HCEC 1CT (cell line): ENCODE data around the gene IWS1.
A peak's percentile ranks its signal among the peaks of the same experiment; 100 is the strongest.

Source experiments
- DNase-seq: peaks from one replicate; pipeline ENCODE4 v3.0.0-alpha.2; 2017

Gene IWS1

GRCh38 chr2:127486247-127487058 is 39.8 kb downstream of the IWS1 start:
- DNase-seq = no peak

- no peak for DNase-seq
Observed at GRCh38 chr2:127485694-127486071, 40.6 kb downstream of the IWS1 start.

GRCh38 chr2:127485051-127485693 is 41.1 kb downstream of the IWS1 start:
- DNase-seq = no peak

- DNase-seq = no peak
Observed at GRCh38 chr2:127482031-127482430, 44.3 kb downstream of the IWS1 start.

GRCh38 chr2:127479866-127480743 is 46.2 kb downstream of the IWS1 start:
- no peak for DNase-seq

- peak; percentile 59 for DNase-seq
Observed at GRCh38 chr2:127479219-127479825, 47.0 kb downstream of the IWS1 start.

- no peak for DNase-seq
Observed at GRCh38 chr2:127475788-127476187, 50.5 kb downstream of the IWS1 start.

- no peak for DNase-seq
Observed at GRCh38 chr2:127472268-127472667, 54.0 kb downstream of the IWS1 start.

GRCh38 chr2:127471286-127471988 is 54.9 kb downstream of the IWS1 start:
- DNase-seq = no peak

GRCh38 chr2:127469974-127470373 is 56.3 kb downstream of the IWS1 start:
- no peak for DNase-seq

GRCh38 chr2:127469051-127469450 is 57.2 kb downstream of the IWS1 start:
- no peak for DNase-seq

GRCh38 chr2:127465258-127465657 is 61.0 kb downstream of the IWS1 start:
- no peak for DNase-seq

- no peak for DNase-seq
Observed at GRCh38 chr2:127464470-127465257, 61.6 kb downstream of the IWS1 start.

GRCh38 chr2:127463155-127463991 is 62.9 kb downstream of the IWS1 start:
- DNase-seq = no peak

GRCh38 chr2:127462461-127462860 is 63.8 kb downstream of the IWS1 start:
- DNase-seq = no peak

GRCh38 chr2:127456960-127457359 is 69.3 kb downstream of the IWS1 start:
- DNase-seq = no peak

- DNase-seq = no peak
Observed at GRCh38 chr2:127455566-127456493, 70.5 kb downstream of the IWS1 start.

- peak; percentile 7 for DNase-seq
Observed at GRCh38 chr2:127454595-127455565, 71.4 kb downstream of the IWS1 start.
